H4 (cell line): ENCODE measurements around the gene TMIGD1. TPM values are rescaled to one million over a fixed set of nuclear protein-coding genes. Genes with fewer than 3 reads are reported as not detected.
A peak's percentile ranks its signal among the peaks of the same experiment; 100 is the strongest.

ENCODE experiments used
- DNase-seq: peaks from one replicate; pipeline ENCODE4 v3.0.0-alpha.2; 2015; ENCODE audit warnings: low spot score
- total RNA-seq: library from RNA; depleted of rRNA; stranded (reverse); fragments of >200 nt; shearing (Covaris generic); gene quantifications from 2 replicates; pipeline ENCODE4 v1.2.3, GENCODE V29; 2014; rRNA removed

The TMIGD1 gene
- total RNA-seq, 1 experiment from 2014 or later = not detected

DNA sequence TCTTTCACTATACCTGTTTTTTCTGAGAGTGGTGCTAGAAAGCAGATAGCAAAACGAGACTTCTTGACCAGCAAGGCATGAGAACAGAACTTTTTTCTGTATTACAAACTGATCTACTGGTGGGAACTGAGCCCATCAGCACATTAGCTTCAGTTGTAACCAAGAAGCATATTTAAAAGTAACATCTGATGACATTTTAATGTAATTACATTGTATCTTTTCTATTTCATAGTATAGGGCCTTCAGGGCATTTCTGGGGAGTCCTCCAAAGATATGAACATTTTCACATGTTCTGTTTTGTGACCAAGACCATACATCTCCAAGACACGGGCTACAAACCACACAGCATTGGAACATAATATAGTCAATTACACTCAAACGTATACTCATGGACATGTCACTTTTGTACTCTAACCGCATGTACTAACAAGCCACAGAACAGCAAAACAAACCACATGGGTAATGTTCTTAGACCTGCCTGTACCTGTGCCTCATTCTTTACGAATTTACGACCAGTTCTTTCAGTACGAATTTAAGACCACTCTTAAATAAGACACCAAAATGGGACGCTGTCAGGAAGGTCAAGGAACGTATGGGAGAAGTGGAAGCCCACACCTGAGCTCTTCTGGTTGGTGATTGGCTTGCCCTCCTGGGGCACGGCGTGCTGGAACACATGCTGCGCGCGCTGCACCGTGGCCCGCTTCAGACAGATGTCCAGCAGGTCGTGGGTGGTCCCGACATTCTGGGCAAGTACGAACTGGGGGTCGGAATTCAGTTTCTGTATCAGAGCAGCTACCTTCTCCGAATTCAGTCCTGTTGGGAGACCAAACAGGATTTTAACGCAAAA lies 42.9 kb downstream of the TMIGD1 start:
- peak; percentile 14 for DNase-seq

DNA sequence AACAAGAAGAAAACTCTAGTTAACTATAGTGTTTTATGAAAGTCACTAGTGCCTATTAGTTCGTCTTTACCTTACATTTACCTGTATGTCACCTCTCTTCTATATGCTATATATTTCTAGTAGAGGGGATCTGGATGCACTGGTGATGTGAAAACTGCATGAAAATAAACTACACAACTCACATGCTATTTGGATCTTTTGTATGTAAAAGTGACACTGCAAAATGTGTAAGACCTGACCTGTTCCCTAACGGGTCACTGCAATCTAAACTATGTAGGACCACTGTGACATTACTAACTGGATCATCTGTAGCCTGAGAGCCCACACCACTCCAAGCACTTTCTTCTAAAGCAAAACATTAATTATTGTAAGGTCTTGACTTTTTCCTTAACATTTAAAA lies 43.8 kb downstream of the TMIGD1 start:
- no peak for DNase-seq

DNA sequence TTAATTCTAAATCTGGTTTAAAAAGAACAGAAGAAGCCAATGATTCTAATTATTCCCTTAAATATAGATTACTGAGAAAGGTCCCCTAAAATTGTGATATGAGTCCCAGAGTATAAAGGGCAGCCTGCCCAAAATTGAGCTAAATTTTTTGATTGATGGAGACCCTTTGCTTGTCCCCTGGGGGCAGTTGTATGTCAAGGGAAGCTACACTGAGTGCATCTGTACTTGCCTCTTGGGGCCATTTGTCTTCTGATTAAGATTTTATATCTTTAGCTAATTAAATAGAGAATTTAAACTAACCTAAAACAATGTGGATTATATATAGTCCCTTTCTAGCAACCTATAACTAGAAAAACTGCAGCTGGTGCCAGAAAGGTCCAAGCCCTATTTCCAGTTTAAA lies 54.7 kb downstream of the TMIGD1 start:
- no peak for DNase-seq

DNA sequence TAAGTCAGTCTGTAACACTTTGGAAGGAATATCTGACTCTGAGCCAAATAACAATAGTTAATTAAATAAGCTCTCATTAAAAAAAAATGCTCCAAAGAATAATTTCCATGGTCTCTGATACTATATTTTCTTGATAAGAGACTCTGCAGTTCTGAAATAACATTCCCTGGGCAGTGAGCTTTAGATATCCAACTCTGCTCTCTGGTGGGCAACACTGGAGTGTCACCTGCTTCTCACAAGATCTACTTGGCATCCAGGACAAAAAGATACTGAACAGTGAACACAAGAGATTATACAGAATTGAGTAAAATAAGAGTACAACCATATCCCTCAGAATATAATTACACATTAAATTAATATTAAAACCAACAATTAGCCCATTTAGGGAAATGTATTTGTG lies 55.8 kb downstream of the TMIGD1 start:
- peak; percentile 22 for DNase-seq

DNA sequence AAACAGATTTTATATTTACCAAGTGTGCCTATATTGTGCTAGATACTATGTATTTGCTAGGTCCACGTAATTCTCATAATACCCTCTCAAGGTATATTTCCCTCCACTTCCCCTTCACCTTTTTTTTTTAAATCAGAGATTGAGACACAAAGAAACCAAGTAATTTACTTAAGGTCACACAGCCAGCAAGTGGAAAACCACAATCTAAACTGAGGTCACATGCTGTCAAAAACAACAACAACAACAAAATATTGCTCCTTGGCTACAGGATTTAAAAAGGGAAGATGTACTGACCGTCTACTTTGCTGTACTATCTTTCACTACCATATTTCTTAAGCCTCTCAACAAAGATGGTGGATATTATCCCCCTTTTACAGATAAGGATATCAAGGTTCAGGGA lies 57.9 kb downstream of the TMIGD1 start:
- DNase-seq = no peak

DNA sequence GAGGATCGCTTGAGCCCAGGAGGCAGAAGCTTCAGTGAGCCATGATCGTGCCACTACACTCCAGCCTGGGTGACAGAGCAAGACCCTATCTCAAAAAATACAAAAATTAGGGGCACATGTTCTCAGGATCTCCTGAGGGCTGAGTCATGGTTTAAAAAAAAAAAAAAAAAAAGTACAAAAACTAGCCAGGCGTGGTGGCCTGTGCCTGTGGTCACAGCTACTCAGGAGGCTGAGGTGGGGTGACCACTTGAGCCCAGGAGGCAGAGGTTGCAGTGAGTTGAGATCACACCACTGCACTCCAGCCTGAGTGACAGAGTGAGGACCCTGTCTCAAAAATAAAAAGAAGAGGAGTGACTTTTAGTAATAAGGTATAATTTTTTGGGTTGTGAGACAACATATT lies 59.0 kb downstream of the TMIGD1 start:
- no peak for DNase-seq

DNA sequence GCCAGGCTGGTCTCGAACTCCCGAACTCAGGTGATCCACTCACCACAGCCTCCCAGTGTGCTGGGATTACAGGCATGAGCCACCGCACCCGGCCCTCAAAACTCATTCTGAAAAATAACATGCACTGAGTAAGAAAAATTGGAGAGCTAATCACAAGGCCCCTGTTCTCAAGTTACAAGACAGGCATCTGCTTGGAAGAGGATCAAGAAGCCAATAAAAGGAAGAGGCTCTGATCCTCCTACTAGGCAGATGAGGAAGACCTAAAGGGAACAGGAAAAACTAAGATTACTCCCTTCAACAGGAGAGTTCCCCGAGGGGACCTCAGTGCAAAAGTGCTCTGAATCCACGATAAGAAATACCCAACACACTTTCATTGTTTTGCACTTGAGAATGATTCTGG lies 60.5 kb downstream of the TMIGD1 start:
- no peak for DNase-seq

GRCh38 chr17:30271102-30271501 lies 62.8 kb downstream of the TMIGD1 start:
- DNase-seq = no peak

GRCh38 chr17:30267625-30268024 lies 66.2 kb downstream of the TMIGD1 start:
- DNase-seq = no peak

Other genes starting within 250 kb of the TMIGD1 start
- 1.9 and 5.0 TPM in 2 replicates for gene NSRP1, start 217.2 kb downstream of the TMIGD1 start, total RNA-seq
- not detected in 2 replicates for gene SLC6A4, start 98.4 kb downstream of the TMIGD1 start, total RNA-seq
- 32.9 and 48.8 TPM in 2 replicates for gene BLMH, start 42.1 kb downstream of the TMIGD1 start, total RNA-seq
- gene CPD, start 44.9 kb upstream of the TMIGD1 start, total RNA-seq = 37.9 and 40.8 TPM in 2 replicates
- gene GOSR1, start 143.4 kb upstream of the TMIGD1 start, total RNA-seq = 29.7 and 51.4 TPM in 2 replicates